Glutamatergic neuron (in vitro differentiated cells): ENCODE data around the gene PTPRE. TPM values are rescaled to one million over a fixed set of nuclear protein-coding genes. Genes with fewer than 3 reads are reported as not detected.
A peak's percentile ranks its signal among the peaks of the same experiment; 100 is the strongest.

Experiments
- DNase-seq: peaks from one replicate; pipeline ENCODE4 v3.0.0; 2022
- H3K27ac Mint-ChIP-seq: one replicate; pipeline ENCODE4 v1.8.0; 2020; ENCODE audit warnings: mild to moderate bottlenecking, mixed read lengths, inconsistent platforms; ENCODE audit not compliant: unreplicated experiment
- H3K27me3 Mint-ChIP-seq: one replicate; pipeline ENCODE4 v1.8.0; 2020; ENCODE audit warnings: mild to moderate bottlenecking, moderate library complexity, mixed read lengths, inconsistent platforms; ENCODE audit not compliant: unreplicated experiment
- H3K36me3 Mint-ChIP-seq: one replicate; pipeline ENCODE4 v1.8.0; 2020; ENCODE audit warnings: mild to moderate bottlenecking, mixed read lengths, inconsistent platforms; ENCODE audit not compliant: unreplicated experiment
- H3K4me1 Mint-ChIP-seq: one replicate; pipeline ENCODE4 v1.8.0; 2020; ENCODE audit warnings: mild to moderate bottlenecking, low read depth, mixed read lengths, inconsistent platforms; ENCODE audit not compliant: unreplicated experiment
- H3K4me3 Mint-ChIP-seq: one replicate; pipeline ENCODE4 v1.8.0; 2020; ENCODE audit warnings: mild to moderate bottlenecking, mixed read lengths, inconsistent platforms; ENCODE audit not compliant: unreplicated experiment
- H3K9me3 Mint-ChIP-seq: one replicate; pipeline ENCODE4 v1.8.0; 2020; ENCODE audit warnings: mild to moderate bottlenecking, moderate library complexity, mixed read lengths, inconsistent platforms; ENCODE audit not compliant: unreplicated experiment
- CTCF ChIP-seq: fragments of 200-600 bp; sonication (generic); IDR thresholded peaks from one replicate; pipeline ENCODE4 v1.5.0; 2021; ENCODE audit not compliant: partially characterized antibody, unreplicated experiment
- total RNA-seq: library from RNA; stranded (reverse); fragmentation: NEBNext Ultra II Directional; extraction: Animal tissue kit (Norgen Biotek cat#: 25700); gene quantifications from one replicate; pipeline ENCODE4 v1.2.1, GENCODE V29; 2021; ENCODE audit not compliant: unreplicated experiment

The PTPRE gene
- total RNA-seq, 1 donor from 2014 or later, result 2.6 TPM

DNA sequence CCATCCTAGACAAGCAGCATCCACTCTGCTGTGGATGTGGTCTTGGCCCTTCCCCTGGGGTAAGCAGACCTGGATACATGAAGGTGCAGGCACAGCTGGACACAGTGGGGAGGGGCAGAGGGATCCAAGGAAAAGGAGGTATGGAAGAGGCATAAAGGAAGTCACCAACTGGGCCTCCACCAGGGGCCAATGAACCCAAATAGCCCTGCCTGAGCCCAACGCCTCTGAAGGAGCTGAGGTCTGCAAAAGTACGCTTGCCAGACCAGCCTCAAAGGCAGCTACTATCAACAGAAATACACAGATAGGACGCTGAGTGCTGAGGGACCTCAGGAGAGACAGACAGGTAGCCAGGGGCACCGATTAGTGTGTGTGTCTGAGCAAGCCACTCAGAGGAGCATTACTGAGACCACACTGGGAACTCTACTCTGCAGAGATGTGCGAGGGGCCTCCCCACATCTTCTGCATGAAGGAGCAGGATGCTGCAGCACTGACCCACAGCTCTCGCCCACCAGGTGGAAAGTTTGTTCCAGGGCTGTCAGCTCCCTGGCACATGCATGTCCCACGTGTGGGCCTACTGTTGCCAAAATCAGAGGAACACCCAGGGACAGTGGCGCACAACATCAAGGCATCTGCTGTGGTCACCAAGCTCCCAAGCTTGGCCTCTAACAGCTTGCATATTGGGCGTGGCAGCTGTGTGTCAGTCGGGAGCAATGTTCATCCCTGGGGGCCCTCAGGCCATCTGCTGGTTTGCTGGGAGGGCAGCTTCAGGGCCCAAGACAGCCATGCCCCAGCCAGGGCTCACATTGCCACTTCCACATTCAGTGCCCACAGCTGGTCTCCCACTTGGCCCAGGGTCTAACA is 179.3 kb downstream of the PTPRE start:
- Mint-ChIP-seq H3K27me3 (peaks cover 9% of the 10 kb centered on the region), H3K9me3 (peaks cover 9% of the 10 kb centered on the region), H3K4me3 (peak overlapping the region; percentile 65), H3K36me3 (no peaks in the 10 kb centered on the region), H3K4me1 (peaks cover 48% of the 10 kb centered on the region), H3K27ac (peak overlapping the region; percentile 91)
- peak; percentile 76 for DNase-seq
- no peak for TF ChIP-seq CTCF

- no peak for DNase-seq
- peaks cover 9% of the 10 kb centered on the region for H3K27me3 Mint-ChIP-seq
- TF ChIP-seq CTCF, result no peak
- peak overlapping the region; percentile 91 for H3K27ac Mint-ChIP-seq
- no peaks in the 10 kb centered on the region for H3K36me3 Mint-ChIP-seq
- peaks cover 9% of the 10 kb centered on the region for H3K9me3 Mint-ChIP-seq
- peak overlapping the region; percentile 65 for H3K4me3 Mint-ChIP-seq
- H3K4me1 Mint-ChIP-seq, result peaks cover 49% of the 10 kb centered on the region
Observed at GRCh38 chr10:128087146-128087883, 180.4 kb downstream of the PTPRE start.

DNA sequence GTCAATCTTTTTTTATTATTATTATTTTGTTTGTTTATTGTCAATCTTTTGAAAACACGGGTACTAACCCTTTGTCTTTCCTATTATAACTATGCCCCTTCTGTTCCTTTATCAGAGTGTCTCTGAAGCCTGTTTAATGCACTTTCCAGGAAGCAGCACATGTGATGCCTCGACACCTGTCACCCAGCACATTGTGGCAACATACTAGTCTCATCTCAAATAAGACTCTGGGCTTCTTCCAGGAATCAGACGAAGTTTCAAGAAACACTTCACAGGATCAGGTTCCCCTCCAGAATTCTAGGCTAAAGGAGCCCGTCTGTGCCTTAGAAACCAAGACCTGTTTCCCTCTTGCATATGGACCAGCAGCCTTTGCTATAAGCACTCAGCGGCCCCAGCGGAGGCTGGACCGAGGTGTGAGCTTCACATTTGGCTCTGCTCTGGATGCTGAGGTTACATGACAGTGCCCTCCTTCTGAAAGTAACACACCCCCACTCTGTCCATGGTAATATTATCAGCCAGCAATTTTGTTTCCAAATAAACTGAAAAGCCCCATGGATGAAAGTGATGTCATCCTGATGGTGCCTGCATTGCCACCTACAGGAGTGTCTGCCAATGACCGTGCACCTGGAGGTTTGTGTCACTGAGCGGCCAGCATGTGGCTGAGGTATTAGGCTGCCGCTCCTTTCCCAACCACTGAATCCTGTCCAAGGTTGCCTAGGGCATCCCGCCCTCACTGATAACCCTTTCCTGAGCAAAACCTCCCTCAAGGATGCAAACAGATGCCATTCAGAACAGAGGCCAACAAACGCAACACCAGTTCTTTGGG is 181.2 kb downstream of the PTPRE start:
- Mint-ChIP-seq H3K9me3 (peaks cover 9% of the 10 kb centered on the region), H3K4me3 (no peak overlapping the region), H3K27ac (peak overlapping the region; percentile 67), H3K27me3 (peaks cover 9% of the 10 kb centered on the region), H3K4me1 (peaks cover 49% of the 10 kb centered on the region), H3K36me3 (no peaks in the 10 kb centered on the region)
- TF ChIP-seq CTCF, result peak; percentile 35
- no peak for DNase-seq

GRCh38 chr10:128091636-128092210 is 184.8 kb downstream of the PTPRE start:
- Mint-ChIP-seq H3K27me3 (peaks cover 4% of the 10 kb centered on the region), H3K4me3 (no peak overlapping the region), H3K36me3 (no peaks in the 10 kb centered on the region), H3K4me1 (peaks cover 22% of the 10 kb centered on the region), H3K9me3 (peaks cover 8% of the 10 kb centered on the region), H3K27ac (peak overlapping the region; percentile 28)
- DNase-seq, result no peak
- no peak for TF ChIP-seq CTCF
